Activated T-cell treated with anti-CD3 and anti-CD28 coated beads, Interleukin-2, amount 50 U/mL, for 24 hours (primary cell): ENCODE data around the gene CYB5R3.
"Not testable (repeated sequence)": the region's sequence is repeated elsewhere in the genome, so short reads cannot be mapped to it uniquely, and the experiment has no call there.

ENCODE experiments used
- DNase-seq: peaks from one replicate; pipeline ENCODE4 v3.0.0-alpha.2; 2020
- H3K27ac Mint-ChIP-seq: 2 replicates; pipeline ENCODE4 v1.8.0; 2020; ENCODE audit warnings: mild to moderate bottlenecking, mixed read lengths
- H3K27me3 Mint-ChIP-seq: 2 replicates; pipeline ENCODE4 v1.8.0; 2020; ENCODE audit warnings: mixed read lengths
- H3K36me3 Mint-ChIP-seq: 2 replicates; pipeline ENCODE4 v1.8.0; 2020; ENCODE audit warnings: low read depth, mixed read lengths
- H3K4me1 Mint-ChIP-seq: 2 replicates; pipeline ENCODE4 v1.8.0; 2020; ENCODE audit warnings: low read depth, mixed read lengths
- H3K4me3 Mint-ChIP-seq: 2 replicates; pipeline ENCODE4 v1.8.0; 2020; ENCODE audit warnings: mild to moderate bottlenecking, moderate library complexity, mixed read lengths
- H3K9me3 Mint-ChIP-seq: 2 replicates; pipeline ENCODE4 v1.8.0; 2020; ENCODE audit warnings: mixed read lengths

The CYB5R3 gene

DNA sequence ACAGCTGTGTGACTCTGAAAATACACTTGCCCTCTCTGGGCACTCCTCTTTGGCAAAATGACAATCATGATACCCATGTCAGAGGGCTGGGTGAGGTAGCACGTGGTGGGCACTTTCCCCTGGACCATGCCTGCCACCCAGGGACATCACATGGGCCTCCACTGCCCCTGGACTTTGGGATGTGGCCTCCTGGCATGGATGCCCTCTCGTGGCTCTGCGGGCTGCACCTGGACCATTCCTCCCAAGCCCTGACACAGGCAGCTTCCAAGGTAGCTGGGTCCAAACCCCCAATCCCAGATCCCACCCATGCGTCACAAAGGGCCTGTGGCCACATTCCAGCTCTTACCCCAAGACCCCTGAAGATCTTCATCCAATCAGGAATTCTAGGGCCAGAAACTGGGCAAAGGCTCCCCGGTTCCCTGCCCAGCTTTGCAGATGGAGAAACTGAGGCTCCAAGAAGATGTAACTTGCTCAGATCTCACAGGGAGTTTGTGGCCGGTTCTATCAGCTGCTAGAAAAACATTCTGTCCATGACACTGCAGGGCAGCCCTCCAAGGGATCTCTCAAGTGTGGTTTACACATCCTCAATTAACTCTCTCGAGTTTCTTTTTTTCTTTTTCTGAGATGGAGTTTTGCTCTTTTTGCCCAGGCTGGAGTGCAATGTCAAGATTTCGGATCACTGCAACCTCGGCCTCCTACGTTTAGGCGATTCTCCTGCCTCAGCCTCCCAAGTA lies 35.4 kb upstream of the CYB5R3 start:
- no peaks in the 10 kb centered on the region for H3K9me3 Mint-ChIP-seq
- no peak overlapping the region for H3K4me3 Mint-ChIP-seq
- no peaks in the 10 kb centered on the region for H3K4me1 Mint-ChIP-seq
- no peaks in the 10 kb centered on the region for H3K36me3 Mint-ChIP-seq
- no peak for DNase-seq
- no peaks in the 10 kb centered on the region for H3K27me3 Mint-ChIP-seq
- H3K27ac Mint-ChIP-seq, result no peak overlapping the region

DNA sequence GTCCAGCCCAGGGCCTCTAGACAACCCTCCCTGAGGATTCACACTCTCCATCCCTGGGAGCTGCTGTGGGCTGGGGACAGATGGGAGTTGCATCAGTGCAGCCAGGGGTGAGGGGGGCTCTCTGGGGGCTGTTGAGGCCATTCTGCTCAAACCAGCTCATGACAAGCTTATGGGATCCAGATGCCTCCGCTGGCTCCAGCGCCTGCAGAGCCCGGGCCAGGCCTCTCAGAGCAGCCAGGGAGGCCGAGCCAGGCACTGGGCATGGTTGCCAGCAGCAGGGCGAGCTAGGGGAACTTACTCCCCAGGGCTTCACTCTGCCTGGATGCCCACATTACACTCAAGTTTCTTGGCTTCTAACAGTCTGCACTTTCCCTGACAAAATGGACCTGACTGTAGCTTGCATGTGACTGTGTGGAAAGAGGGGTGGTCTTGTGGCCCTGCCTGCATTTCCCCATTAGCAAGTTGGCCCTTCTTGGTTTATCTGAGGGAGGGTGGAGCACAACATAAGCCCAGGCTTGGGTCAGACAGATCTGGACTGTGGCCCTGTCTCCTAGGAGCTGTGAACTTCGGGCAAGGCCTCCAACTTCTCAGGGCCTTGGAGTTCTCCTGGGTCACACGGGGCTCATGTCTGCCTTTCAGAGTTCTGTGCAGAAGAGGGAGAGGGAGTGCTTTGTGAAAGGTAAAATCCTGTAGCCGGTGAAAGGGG lies 34.5 kb upstream of the CYB5R3 start:
- DNase-seq, result no peak
- H3K27me3 Mint-ChIP-seq, result no peaks in the 10 kb centered on the region
- H3K4me3 Mint-ChIP-seq, result no peak overlapping the region
- no peaks in the 10 kb centered on the region for H3K4me1 Mint-ChIP-seq
- H3K27ac Mint-ChIP-seq, result no peak overlapping the region
- H3K36me3 Mint-ChIP-seq, result no peaks in the 10 kb centered on the region
- H3K9me3 Mint-ChIP-seq, result no peaks in the 10 kb centered on the region

DNA sequence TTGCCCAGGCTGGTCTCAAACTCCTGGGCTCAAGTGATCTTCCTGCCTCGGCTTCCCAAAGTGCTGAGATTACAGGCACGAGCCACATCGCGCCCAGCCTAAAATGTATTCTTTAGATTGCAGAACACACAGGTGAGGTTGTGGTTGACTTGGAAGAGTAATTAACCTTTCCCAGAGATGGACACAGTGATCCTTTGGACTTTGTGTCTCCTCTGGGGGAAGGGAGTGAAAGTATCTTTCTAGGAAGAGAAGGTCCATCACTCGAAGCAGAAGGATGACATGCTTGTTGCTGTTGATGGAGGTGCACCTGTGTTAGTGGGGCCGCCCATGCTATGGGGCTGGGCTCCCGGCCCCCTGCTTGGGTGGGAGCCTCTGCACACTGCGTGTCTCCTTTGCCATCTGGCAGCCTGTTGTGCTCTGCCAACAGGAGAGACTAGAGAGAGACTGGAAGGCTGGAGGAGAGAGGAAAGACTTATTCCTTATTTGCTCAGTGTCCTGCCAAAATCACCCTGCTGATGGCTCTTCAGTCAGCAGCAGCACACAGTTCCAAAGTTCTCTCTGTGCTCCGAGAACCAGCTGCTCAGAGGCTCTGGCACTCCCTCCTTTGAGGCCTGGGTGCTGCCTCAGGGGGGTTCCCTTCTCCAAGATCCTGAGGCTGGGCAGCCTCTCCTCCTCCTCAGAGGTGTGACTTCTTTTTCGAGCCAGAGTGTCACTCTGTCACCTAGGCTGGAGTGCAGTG lies 33.1 kb upstream of the CYB5R3 start:
- Mint-ChIP-seq H3K4me3 (no peak overlapping the region), H3K9me3 (no peaks in the 10 kb centered on the region), H3K4me1 (no peaks in the 10 kb centered on the region), H3K36me3 (no peaks in the 10 kb centered on the region), H3K27me3 (no peaks in the 10 kb centered on the region), H3K27ac (no peak overlapping the region)
- DNase-seq, result no peak

DNA sequence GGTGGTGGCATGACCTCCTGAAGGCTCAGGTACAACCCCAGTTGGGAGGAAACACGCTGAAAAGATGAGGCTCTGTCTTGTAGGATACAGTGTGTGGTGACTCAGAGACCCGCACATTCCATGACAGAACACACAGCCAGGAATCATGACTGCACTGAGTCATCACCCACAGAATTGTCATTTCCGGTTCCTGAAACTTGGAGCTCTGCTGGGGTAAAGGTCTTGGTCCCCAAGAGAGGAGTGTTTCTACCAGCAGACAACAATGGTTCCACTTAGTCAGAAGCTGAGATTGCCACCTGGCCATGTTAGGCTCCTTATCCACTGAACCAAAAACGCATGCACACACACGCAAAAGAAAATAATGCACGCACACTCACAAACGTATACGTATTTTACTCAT lies 31.5 kb upstream of the CYB5R3 start:
- H3K27ac Mint-ChIP-seq, result no peak overlapping the region
- no peaks in the 10 kb centered on the region for H3K27me3 Mint-ChIP-seq
- H3K4me3 Mint-ChIP-seq, result no peak overlapping the region
- no peak for DNase-seq
- H3K9me3 Mint-ChIP-seq, result no peaks in the 10 kb centered on the region
- H3K36me3 Mint-ChIP-seq, result no peaks in the 10 kb centered on the region
- no peaks in the 10 kb centered on the region for H3K4me1 Mint-ChIP-seq

DNA sequence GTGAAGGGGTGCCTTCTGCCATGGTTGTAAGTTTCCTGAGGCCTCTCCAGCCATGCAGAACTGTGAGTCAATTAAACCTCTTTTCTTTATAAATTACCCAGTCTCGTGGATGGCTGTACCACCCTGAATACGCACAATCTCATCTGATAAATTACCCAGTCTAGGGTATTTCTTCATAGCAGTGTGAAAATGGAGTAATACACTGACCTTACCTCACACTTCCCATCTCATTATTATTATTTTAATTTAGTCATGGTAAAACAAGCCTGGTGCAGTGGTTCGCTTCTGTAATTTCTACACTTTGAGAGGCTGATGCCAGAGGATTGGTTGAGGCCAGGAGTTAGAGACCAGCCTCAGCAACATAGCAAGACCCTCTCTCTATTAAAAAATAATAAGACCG lies 30.5 kb upstream of the CYB5R3 start:
- Mint-ChIP-seq H3K36me3 (no peaks in the 10 kb centered on the region), H3K27ac (no peak overlapping the region), H3K4me3 (no peak overlapping the region), H3K9me3 (no peaks in the 10 kb centered on the region), H3K27me3 (no peaks in the 10 kb centered on the region), H3K4me1 (no peaks in the 10 kb centered on the region)
- no peak for DNase-seq

DNA sequence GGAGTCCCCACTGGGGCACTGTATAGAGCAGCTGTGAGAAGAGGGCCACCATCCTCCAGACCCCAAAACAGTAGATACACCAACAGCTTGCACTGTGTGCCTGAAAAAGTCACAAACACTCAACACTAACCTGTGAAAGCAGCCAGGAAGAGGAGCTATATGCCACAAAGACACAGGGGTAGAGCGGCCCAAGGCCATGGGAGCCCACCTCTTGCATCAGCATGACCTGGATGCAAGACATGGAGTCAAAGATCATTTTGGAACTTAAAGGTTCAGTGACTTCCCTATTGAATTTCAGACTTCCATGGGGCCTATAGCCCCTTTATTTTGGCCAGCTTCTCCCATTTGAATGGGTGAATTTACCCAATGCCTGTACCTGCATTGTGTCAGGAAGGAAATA lies 29.7 kb upstream of the CYB5R3 start:
- Mint-ChIP-seq H3K4me3 (no peak overlapping the region), H3K4me1 (no peaks in the 10 kb centered on the region), H3K9me3 (no peaks in the 10 kb centered on the region), H3K36me3 (no peaks in the 10 kb centered on the region), H3K27ac (no peak overlapping the region), H3K27me3 (no peaks in the 10 kb centered on the region)
- no peak for DNase-seq

DNA sequence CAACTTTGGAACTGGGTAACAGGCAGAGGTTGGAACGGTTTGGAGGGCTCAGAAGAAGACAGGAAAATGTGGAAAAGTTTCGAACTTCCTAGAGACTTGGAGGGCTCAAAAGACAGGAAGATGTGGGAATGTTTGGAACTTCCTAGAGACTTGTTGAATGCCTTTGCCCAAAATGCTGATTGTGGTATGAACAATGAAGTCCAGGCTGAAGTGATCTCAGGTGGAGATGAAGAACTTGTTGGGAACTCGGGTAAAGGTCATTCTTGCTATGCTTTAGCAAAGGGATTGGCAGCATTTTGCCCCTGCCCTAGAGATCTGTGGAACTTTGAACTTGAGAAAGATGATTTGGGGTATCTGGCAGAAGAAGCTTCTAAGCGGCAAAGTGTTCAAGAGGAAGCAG lies 28.7 kb upstream of the CYB5R3 start:
- not testable (repeated sequence) for H3K27me3 Mint-ChIP-seq, H3K4me3 Mint-ChIP-seq, H3K27ac Mint-ChIP-seq, H3K9me3 Mint-ChIP-seq, H3K4me1 Mint-ChIP-seq, H3K36me3 Mint-ChIP-seq, DNase-seq

DNA sequence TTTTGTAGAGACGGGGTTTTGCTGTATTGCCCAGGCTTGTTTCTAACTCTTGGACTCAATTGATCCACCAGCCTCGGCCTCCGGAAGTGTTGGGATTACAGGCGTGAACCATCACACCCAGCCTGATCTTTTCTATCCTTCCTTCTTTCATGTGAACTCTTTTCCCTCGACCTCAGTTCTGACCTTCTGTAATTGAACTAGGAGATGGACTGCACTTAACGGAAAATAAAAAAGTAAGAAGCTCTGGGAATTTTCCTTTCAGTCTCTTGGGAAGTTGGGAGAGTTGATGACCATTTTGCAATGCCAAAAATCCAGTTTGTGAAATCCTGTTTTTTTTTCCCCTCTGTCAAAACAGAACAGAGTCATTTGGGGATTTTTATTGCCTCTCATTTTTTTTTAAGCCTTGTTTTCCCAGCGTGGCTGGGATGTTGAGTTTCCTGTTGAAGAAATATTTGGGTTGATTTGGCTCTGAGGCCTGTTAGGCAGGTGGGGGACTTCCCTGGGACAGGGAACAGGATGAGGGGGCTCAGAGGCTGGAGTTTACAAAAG lies 26.9 kb upstream of the CYB5R3 start:
- H3K27ac Mint-ChIP-seq, result no peak overlapping the region
- H3K36me3 Mint-ChIP-seq, result no peaks in the 10 kb centered on the region
- no peaks in the 10 kb centered on the region for H3K9me3 Mint-ChIP-seq
- DNase-seq, result no peak
- H3K4me3 Mint-ChIP-seq, result no peak overlapping the region
- no peaks in the 10 kb centered on the region for H3K27me3 Mint-ChIP-seq
- peaks cover 4% of the 10 kb centered on the region for H3K4me1 Mint-ChIP-seq

DNA sequence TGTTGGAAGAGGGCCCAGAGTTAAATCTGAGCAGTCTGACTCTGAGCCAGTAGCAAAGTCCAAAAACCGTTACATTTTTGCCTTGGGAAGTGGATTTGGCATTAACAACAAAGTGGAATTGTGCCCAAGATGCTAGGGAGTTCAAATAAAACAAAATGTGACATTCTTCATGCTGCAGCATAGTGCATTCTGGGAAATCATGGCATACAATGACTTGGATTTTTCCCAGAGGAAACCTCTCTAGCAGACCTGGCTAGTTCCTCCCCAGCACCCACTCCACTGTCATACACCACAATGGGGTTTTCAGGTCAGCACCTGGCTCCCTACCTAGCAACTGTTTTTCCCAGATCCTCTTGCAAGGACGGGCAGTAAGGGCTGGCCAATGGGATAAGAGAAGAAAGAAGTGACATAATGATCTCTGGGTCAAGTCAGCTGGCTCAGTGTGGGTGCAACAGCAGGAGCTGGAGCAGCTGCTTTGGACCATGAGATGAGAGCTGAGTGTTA lies 24.8 kb upstream of the CYB5R3 start:
- Mint-ChIP-seq H3K27me3 (no peaks in the 10 kb centered on the region), H3K4me1 (peaks cover 10% of the 10 kb centered on the region), H3K27ac (no peak overlapping the region), H3K9me3 (no peaks in the 10 kb centered on the region), H3K4me3 (no peak overlapping the region), H3K36me3 (no peaks in the 10 kb centered on the region)
- DNase-seq, result no peak

DNA sequence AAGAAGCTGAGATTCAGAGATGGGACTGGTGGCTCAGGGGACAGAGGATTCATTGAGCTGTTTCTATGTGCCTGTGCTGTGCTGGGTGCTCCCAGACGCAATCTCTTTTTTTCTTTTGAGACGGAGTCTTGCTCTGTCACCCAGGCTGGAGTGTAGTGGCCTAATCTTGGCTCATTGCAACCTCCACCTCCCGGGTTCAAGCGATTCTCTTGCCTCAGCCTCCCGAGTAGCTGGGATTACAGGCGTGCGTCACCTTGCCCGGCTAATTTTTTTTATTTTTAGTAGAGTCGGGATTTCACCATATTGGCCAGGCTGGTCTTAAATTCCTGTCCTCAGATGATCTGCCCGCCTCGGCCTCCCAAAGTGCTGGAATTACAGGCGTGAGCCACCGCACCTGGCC lies 23.9 kb upstream of the CYB5R3 start:
- not testable (repeated sequence) for DNase-seq, H3K4me3 Mint-ChIP-seq, H3K27ac Mint-ChIP-seq, H3K9me3 Mint-ChIP-seq, H3K36me3 Mint-ChIP-seq, H3K27me3 Mint-ChIP-seq
- H3K4me1 Mint-ChIP-seq, result peaks cover 10% of the 10 kb centered on the region

DNA sequence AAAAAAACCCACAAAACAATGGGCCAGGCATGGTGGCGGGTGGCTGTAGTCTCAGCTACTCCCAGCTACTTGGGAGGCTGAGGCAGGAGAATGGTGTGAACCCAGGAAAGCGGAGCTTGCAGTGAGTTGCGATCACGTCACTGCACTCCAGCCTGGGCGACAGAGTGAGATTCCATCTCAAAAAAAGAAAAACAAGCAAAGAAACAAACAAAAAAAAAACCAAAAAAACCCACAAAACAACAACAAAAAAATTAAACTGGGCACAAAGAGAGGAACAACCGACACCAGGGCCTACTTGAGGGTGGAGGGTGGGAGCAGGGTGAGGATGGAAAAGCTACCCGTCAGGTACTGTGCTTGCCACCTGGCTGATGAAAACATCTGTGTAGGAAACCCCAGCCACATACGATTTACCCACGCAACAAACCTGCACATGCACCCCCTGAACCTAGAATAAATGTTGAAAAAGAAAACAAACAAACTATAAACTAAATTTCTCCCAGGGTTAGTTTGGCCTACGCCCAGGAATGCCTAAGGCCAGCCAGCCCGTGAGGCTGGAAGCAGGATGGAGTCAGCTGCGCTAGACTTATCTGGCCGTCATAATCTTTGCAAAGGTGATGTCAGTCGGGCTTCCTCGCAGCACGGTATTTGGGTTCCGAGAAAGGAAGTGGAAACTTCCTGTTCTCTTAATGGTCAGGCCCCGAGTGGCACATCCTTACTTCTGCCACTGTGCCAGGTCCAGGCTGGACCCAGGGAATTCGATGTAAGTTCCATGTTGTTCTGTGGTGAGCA lies 21.9 kb upstream of the CYB5R3 start:
- no peak for DNase-seq

DNA sequence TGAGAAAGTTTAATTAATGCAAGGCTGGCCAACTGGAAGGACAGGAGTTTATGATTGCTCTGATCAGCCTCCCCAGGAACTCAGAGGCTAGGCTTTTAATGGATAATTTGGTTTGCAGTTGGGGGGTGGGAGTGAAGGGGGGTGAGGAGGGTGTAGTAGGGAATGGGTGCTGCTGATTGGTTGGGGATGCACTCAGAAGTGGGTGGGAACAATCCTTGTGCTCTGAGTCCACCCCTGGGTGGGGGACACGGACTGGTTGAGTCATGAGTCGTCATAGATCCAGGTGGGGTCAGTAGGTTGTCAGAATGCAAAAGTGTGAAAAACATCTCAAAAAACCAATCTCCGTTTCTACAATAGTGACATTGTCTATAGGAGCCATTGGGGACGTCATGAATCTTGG lies 20.9 kb upstream of the CYB5R3 start:
- H3K27me3 Mint-ChIP-seq, result no peaks in the 10 kb centered on the region
- no peak overlapping the region for H3K4me3 Mint-ChIP-seq
- H3K4me1 Mint-ChIP-seq, result peaks cover 10% of the 10 kb centered on the region
- H3K27ac Mint-ChIP-seq, result no peak overlapping the region
- no peaks in the 10 kb centered on the region for H3K9me3 Mint-ChIP-seq
- H3K36me3 Mint-ChIP-seq, result no peaks in the 10 kb centered on the region
- DNase-seq, result no peak

More for the DNA sequence above, 21.9 kb upstream of the CYB5R3 start:
- Mint-ChIP-seq H3K4me3 (no peak overlapping the region), H3K27ac (no peak overlapping the region), H3K27me3 (no peaks in the 10 kb centered on the region), H3K36me3 (no peaks in the 10 kb centered on the region), H3K9me3 (no peaks in the 10 kb centered on the region), H3K4me1 (peaks cover 10% of the 10 kb centered on the region)

DNA sequence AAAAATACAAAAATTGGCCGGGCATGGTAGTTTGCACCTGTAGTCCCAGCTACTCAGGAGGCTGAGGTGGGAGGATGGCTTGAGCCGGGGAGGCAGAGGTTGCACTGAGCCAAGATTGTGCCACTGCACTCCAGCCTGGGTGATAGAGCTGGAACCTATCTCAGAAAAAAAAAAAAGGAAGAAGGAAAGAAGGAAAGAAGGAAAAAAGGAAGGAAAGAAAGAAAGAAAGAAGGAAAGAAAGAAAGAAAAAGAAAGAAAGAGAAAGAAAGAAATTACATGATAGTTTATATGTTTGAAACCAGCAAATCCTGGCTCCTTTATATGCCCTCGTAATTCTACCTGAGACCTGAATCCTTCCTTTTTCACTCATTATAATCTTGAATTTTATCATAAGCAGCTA lies 17.2 kb upstream of the CYB5R3 start:
- not testable (repeated sequence) for DNase-seq, H3K4me1 Mint-ChIP-seq, H3K36me3 Mint-ChIP-seq, H3K27ac Mint-ChIP-seq, H3K4me3 Mint-ChIP-seq, H3K9me3 Mint-ChIP-seq, H3K27me3 Mint-ChIP-seq
